Thyroid gland (tissue), 4 donors: ENCODE measurements around the gene OPN4.

Source experiments
- CTCF ChIP-seq, 6 experiments: fragments of 200-600 bp in 3 of 6; fragments of 450-650 bp in 3 of 6; sonication (generic) in 3 of 6; IDR thresholded peaks; one replicate each; pipeline ENCODE4 v1.5.1; 2016 to 2019; ENCODE audit warnings: antibody characterized with exemption in 6 of 6, mild to moderate bottlenecking in 2 of 6, inconsistent platforms in 1 of 6, moderate library complexity in 1 of 6
- POLR2A ChIP-seq, 2 donors: fragments of 450-650 bp; IDR thresholded peaks; one replicate each; pipeline ENCODE4 v1.6.1; 2017; ENCODE audit warnings: antibody characterized with exemption in 2 of 2, mild to moderate bottlenecking in 2 of 2, moderate library complexity in 1 of 2

- no peak for TF ChIP-seq CTCF (IDR thresholded peaks at IDR 0.05)
- TF ChIP-seq POLR2A (IDR thresholded peaks at IDR 0.05): peak in 1 of 2 donors; percentile 21
Observed at GRCh38 chr10:86711513-86712316, 57.4 kb downstream of the OPN4 start.
